Measurements from ENCODE around the gene SLIT3.
"Not testable (repeated sequence)": the region's sequence is repeated elsewhere in the genome, so short reads cannot be mapped to it uniquely, and the experiment has no call there.

SLIT3 gene

DNA sequence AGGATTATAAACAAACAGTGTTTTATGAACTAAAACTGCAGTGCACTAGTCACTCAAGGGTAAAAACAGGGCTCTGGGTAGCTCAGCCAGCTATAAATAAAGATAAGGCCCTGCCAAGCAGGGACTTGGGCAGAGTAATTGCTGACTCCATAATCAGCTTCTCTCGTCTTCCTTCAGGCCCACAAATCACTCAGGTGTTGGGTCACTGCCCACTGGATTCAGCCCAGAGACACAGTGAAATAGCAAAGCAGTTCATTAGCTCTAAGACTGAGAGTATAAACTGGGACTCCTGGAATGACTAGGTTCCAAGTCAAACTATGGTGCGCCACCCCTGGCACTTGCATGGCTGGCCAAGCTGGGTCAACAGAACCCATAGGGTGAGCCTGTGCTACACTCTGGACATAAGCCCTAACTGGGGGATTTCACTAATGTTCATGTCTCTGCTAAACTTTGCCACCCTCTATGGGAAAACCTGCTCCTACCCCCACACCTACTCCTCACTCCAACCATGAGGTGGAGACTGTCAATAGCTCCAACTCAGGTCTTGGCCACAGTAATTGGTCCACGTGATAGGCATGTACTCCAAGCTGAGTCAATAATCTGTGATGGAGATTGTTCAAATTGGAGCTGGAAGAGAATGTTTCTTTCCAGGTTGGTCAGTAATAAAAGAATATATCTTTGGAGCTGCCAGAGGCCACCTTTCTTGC is 158.5 kb downstream of the SLIT3 start:
- no peak for DNase-seq (ENCODE audit: low spot score)

- DNase-seq (ENCODE audit: low spot score), result not testable (repeated sequence)
Observed at GRCh38 chr5:169140215-169140614, 160.7 kb downstream of the SLIT3 start.

DNA sequence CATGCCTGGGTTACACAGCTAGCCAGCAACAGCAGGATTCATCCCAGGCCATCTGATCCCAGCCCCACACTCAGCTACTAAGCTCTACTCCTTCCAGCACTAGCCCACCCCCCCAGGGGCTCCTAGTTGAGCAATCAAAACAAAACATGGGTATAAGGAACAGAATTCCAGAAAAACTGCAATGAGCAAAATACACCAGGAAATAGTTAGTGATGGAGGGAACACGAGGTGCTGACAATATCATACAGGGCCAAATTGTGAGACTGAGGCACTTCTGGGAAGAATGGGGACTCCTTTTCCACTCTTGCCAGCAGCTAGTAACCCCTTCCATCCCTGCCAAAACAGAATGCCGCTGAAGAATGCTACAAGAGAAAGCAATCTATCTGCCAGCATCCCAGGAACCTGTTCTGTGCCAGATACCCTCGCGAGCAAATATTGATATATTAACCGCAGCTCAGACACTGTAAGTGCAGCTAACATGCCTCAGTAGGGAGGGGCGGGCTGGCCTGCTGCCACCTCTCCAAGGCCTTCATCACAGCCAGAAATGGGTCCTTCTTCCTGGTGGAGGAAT is 161.4 kb downstream of the SLIT3 start:
- no peak for DNase-seq (ENCODE audit: low spot score)

DNA sequence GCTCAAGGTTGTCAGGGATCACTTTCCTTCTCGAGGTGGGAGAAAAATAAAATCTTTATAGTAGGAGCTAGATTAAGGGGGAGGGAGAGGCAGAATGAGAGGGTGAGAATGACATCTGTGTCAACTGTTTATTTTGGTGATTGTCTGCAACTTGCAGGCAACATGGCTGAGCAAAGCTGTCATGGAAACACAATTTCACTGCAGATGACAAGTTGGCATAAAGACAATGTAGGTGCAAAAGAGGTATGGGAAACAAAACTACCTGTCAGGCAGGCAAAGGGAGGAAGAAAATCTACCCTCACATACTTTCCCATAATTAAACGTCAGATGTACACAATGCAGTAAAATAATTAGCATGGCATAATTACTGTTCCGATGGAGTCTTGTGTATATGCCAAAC is 167.4 kb downstream of the SLIT3 start:
- DNase-seq (ENCODE audit: low spot score), result no peak

GRCh38 chr5:169132302-169132660 is 168.7 kb downstream of the SLIT3 start:
- no peak for DNase-seq (ENCODE audit: low spot score)

DNA sequence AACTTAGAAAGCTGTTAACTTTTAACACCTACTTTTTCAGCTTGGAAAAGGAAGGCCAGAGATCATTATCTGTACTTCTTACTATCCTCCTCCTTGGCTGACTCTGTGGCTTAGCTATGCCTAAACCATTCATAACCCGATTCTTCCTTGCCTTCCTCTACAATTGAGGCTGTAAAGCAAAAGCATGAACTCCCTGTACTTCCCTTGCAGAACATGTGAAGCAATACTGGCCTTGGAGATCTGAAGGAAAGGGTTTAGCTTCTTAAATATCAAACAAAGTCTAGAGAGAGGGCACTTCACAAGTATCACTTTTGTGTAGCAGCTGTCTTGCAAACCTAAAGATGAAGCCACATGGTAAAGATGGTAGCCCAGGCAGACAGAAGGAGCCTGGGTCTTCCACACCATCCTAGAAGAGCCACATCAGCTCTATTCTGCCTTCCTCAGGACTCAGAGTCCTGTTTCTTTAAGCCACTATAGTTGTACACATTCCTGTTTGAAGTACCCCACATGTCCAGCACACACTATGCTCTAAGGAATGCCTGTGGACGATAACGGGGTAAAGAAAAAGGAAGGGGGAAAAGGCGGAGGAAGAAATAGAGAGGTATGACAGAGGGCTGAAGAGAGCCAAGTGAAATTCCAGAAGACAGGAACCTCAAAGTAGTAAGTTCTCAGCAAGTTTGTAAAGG is 169.2 kb downstream of the SLIT3 start:
- DNase-seq (ENCODE audit: low spot score), result no peak

GRCh38 chr5:169128679-169129078 is 172.3 kb downstream of the SLIT3 start:
- no peak for DNase-seq (ENCODE audit: low spot score)

GRCh38 chr5:169127431-169127830 is 173.5 kb downstream of the SLIT3 start:
- no peak for DNase-seq (ENCODE audit: low spot score)

- no peak for DNase-seq (ENCODE audit: low spot score)
Observed at GRCh38 chr5:169126481-169127021, 174.4 kb downstream of the SLIT3 start.

DNA sequence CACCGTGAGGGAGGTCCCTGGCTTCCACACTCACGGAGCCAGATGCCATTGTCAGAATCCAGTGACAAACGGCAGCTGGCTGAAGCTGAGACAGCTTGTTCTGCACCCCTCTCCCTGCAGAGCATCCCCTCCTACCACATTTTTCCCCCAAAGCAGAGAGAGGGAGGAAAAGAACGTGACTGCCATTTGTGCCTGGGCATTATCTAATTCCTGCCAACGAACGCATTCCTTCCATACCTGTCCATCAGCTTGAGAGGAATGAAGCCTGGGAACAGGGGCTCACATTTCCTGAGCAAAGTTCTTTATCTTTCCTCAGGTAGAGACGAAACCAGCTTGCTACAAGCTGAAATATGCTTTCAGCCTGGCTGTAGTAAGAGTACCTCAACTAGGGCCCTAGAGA is 175.4 kb downstream of the SLIT3 start:
- no peak for DNase-seq (ENCODE audit: low spot score)

DNA sequence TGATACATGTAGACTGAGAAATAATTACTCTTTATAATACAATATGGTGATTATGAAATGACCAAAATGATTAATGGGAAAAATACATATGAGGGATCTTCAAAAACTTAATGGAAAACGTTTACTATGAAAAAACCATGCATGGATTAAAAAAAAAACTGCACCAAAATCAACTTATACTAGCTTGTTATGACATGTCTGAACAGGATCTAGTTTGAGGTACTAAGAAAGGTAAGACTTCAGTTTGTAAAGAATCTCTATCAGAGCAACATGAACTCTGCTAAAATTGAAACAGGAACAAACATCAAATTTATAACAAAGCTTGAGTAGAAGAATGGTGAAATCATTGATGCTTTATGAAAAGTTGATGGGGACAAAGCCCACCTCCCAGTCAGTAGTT is 178.0 kb downstream of the SLIT3 start:
- DNase-seq (ENCODE audit: low spot score), result no peak

DNA sequence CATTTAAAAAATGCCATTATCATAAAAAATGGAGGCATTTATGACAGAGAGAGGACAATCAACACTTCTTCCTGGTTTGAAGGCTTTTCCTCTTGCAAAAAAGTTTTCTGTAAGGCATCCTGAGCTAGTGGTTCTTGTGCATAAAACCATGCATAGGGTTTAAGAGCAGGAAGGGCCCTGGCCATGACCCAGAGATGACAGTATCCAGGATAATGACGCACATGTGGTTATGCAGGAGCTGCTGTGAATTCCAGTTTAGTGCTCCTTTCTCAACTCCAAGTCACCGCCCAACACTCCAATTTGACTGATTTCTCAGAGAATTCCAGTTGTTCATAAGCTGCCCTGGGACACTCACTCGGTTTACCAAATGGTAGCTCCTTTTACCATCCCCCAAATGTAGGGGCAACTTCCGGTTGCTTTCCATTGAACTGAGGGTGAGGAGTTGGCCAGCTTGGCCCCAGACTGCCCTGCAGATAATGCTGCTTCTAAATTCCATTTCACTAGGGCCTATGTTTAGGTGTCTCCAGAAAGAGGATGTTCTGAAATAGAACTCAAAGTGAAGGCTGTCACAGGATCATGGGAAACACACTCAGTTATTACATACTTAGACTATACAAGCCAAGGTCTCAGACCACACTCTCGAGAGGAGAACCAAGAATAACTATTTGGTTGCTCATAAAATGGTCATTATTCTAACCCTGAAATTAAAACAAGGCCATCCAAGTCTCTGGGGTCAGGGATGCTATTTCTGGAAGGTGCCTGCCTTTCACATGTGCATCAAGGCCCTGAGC is 179.1 kb downstream of the SLIT3 start:
- no peak for DNase-seq (ENCODE audit: low spot score)

DNA sequence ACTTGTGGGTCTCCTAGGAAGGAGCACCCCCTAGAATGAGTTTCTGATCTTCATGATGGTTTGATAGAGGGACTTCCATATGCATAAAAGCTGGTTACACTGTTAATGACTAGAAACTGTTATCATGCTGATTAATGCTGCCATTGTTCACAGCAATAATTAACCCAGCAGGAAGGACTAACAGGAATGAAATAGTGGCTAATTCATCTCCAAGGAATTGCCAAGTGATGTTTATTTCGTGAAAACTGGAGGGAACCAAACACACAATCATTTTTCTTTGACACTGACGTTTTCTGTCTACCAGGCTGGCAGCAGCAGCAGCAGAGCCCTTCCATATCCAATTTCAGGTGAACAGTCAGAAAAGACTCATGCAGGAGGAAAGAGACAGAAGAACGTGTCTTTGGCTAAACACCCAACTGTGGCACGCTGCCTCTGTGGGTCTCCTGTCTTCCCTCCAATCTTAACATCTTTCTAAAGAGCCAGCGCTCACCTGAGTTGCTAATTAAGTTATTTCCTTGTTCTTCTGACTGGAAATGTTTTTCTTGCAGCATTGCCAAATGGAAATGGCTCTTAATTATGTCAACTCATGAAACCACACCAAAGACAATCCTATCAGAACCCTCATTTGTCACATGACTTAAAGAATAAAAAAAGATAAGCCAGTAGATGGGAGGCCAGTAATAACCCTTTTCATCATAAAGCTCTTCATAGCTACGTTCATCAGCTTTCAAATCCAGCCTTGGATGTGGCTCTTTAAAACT is 181.5 kb downstream of the SLIT3 start:
- DNase-seq (ENCODE audit: low spot score), result no peak

- DNase-seq (ENCODE audit: low spot score), result no peak
Observed at GRCh38 chr5:169116961-169117461, 183.9 kb downstream of the SLIT3 start.

GRCh38 chr5:169115461-169116124 is 185.3 kb downstream of the SLIT3 start:
- no peak for DNase-seq (ENCODE audit: low spot score)

GRCh38 chr5:169114466-169115065 is 186.4 kb downstream of the SLIT3 start:
- DNase-seq (ENCODE audit: low spot score), result no peak

DNA sequence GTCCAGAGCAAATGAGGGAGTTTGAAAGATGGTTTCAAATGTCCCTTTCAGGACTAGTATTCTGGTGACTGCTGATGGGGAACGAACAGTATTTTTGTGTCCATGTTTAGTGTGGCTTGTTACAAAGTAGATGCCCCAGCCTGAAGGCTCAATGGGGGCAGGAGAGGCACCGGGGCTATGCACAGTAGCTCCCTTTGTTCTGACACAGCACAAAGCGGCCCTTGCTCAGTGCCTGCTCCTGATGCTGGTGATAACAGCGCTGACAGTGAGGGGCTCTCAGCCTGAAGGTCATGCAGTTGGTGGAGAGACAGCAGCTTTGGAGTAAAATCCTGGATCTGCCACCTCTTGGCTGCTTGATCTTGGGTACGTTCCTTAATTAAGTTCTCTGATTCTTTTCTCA is 188.9 kb downstream of the SLIT3 start:
- DNase-seq (ENCODE audit: low spot score), result no peak

DNA sequence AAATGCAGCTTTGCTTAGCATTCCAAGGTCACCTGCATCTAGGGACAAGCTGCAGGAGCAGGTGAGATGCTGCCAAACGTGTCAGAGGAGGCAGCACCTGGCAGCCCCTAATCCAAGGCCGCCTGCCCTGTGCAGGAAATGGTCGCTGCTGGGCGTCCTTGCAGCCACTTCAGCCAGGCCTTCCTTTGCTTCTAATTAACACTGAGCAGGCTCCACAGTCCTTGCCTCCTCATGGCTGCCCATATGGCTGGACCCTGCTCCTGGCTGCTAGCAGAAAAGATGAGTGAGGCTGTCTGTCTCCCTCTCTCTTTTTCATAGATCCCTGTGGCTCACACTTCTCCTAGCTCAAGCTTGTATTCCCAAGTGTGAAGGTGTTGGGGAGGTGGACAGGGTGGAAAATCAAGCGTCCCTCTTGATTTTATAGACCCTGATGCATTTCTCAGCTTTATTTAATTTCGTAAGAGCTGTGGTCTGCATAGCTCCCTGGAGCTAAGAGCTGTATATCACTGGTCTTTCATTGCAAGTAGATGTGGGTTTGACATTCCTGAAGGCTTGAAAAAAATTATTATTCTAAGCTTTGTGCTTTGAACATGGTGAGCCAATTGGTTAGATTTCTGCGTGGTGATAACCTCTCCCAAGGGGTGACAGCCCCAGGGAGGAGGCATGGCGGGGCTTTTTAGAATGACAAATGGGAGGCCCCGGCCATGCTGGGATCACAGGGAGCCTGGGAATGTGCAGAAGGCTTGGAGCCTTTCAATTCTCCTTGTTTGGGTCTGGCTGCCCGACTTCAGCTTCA is 193.8 kb downstream of the SLIT3 start:
- DNase-seq (ENCODE audit: low spot score), result no peak

DNA sequence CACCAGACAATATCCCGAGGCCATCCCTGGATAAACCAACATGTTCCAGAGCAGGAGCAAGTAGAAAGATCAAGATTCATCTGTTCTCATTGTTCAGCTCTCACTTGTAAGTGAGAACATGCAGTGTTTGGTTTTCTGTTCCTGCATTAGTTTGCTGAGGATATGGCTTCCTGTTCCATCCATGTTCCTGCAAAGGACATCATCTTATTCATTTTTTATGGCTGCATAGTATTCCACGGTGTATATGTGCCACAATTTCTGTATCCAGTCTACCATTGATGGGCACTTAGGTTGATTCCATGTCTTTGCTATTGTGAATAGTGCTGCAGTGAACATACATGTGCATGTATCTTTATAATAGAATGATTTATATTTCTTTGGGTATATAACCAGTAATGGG is 195.4 kb downstream of the SLIT3 start:
- DNase-seq (ENCODE audit: low spot score), result not testable (repeated sequence)

All from hematopoietic multipotent progenitor cell treated with erythropoietin and hydrocortisone succinate and interleukin-3 and kit ligand, for 15 days (in vitro differentiated cells).